Chondrocyte (in vitro differentiated cells): ENCODE results near the gene CEP72. TPM values are rescaled to one million over a fixed set of nuclear protein-coding genes. Genes with fewer than 3 reads are reported as not detected.
"Not testable (repeated sequence)": the region's sequence is repeated elsewhere in the genome, so short reads cannot be mapped to it uniquely, and the experiment has no call there.

Experiments used
- DNase-seq: peaks from one replicate; pipeline ENCODE4 v3.0.0; 2021; ENCODE audit warnings: mixed read lengths, low spot score
- H3K27ac Mint-ChIP-seq: one replicate; pipeline ENCODE4 v1.8.0; 2021; ENCODE audit warnings: mild to moderate bottlenecking, moderate library complexity, mixed read lengths; ENCODE audit not compliant: unreplicated experiment
- H3K27me3 Mint-ChIP-seq: 2 replicates; pipeline ENCODE4 v1.8.0; 2021; ENCODE audit warnings: low read depth, mixed read lengths
- H3K36me3 Mint-ChIP-seq: 2 replicates; pipeline ENCODE4 v1.8.0; 2021; ENCODE audit warnings: low read depth, mixed read lengths
- H3K4me1 Mint-ChIP-seq: 2 replicates; pipeline ENCODE4 v1.8.0; 2021; ENCODE audit warnings: low read depth, mild to moderate bottlenecking, mixed read lengths
- H3K4me3 Mint-ChIP-seq: one replicate; pipeline ENCODE4 v1.8.0; 2021; ENCODE audit warnings: mild to moderate bottlenecking, moderate library complexity, mixed read lengths; ENCODE audit not compliant: unreplicated experiment
- H3K9me3 Mint-ChIP-seq: 2 replicates; pipeline ENCODE4 v1.8.0; 2021; ENCODE audit warnings: low read depth, mixed read lengths
- total RNA-seq: library from RNA; stranded (reverse); gene quantifications from 3 replicates; pipeline ENCODE4 v1.2.1, GENCODE V29; 2021
- TF ChIP-seq, protein P1 (sequence below): fragments of 200-600 bp; sonication (generic); IDR thresholded peaks from 2 replicates; pipeline ENCODE4 v1.5.0; 2021; ENCODE audit warnings: antibody characterized with exemption, mild to moderate bottlenecking, moderate library complexity

The CEP72 gene
- total RNA-seq, 1 donor from 2014 or later = 3.3 TPM

- DNase-seq = no peak
- H3K27me3 Mint-ChIP-seq = no peaks in the 10 kb centered on the region
- TF ChIP-seq, protein P1, sequence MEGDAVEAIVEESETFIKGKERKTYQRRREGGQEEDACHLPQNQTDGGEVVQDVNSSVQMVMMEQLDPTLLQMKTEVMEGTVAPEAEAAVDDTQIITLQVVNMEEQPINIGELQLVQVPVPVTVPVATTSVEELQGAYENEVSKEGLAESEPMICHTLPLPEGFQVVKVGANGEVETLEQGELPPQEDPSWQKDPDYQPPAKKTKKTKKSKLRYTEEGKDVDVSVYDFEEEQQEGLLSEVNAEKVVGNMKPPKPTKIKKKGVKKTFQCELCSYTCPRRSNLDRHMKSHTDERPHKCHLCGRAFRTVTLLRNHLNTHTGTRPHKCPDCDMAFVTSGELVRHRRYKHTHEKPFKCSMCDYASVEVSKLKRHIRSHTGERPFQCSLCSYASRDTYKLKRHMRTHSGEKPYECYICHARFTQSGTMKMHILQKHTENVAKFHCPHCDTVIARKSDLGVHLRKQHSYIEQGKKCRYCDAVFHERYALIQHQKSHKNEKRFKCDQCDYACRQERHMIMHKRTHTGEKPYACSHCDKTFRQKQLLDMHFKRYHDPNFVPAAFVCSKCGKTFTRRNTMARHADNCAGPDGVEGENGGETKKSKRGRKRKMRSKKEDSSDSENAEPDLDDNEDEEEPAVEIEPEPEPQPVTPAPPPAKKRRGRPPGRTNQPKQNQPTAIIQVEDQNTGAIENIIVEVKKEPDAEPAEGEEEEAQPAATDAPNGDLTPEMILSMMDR = peak; percentile 49
- H3K4me3 Mint-ChIP-seq = no peak overlapping the region
- H3K36me3 Mint-ChIP-seq = peaks cover 5% of the 10 kb centered on the region
- no peaks in the 10 kb centered on the region for H3K9me3 Mint-ChIP-seq
- H3K27ac Mint-ChIP-seq = no peak overlapping the region
- no peaks in the 10 kb centered on the region for H3K4me1 Mint-ChIP-seq
Observed at GRCh38 chr5:626850-627249, 14.7 kb downstream of the CEP72 start.

DNA sequence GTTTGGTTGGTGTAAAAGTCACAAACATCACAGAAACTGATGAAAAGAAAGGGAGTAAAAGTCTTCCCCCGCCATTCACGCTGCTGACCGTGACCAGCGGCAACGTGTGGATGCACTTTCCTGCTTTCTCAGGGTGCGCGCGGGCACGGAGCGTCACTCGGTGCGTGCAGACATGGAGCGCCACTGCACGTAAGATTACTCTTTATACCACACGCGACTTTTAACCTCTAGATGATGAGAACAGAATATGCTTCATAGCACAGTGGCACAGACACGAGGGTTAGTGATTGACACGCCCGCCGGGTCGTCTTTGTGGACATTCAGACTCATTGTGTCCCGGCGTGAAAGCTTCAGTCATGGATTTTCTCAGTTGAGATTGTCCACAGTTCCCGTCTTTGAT lies 15.7 kb downstream of the CEP72 start:
- H3K27me3 Mint-ChIP-seq = no peaks in the 10 kb centered on the region
- H3K9me3 Mint-ChIP-seq = no peaks in the 10 kb centered on the region
- no peak overlapping the region for H3K27ac Mint-ChIP-seq
- DNase-seq = peak; percentile 64
- no peak overlapping the region for H3K4me3 Mint-ChIP-seq
- H3K4me1 Mint-ChIP-seq = no peaks in the 10 kb centered on the region
- TF ChIP-seq, protein P1 = no peak
- peaks cover 4% of the 10 kb centered on the region for H3K36me3 Mint-ChIP-seq

DNA sequence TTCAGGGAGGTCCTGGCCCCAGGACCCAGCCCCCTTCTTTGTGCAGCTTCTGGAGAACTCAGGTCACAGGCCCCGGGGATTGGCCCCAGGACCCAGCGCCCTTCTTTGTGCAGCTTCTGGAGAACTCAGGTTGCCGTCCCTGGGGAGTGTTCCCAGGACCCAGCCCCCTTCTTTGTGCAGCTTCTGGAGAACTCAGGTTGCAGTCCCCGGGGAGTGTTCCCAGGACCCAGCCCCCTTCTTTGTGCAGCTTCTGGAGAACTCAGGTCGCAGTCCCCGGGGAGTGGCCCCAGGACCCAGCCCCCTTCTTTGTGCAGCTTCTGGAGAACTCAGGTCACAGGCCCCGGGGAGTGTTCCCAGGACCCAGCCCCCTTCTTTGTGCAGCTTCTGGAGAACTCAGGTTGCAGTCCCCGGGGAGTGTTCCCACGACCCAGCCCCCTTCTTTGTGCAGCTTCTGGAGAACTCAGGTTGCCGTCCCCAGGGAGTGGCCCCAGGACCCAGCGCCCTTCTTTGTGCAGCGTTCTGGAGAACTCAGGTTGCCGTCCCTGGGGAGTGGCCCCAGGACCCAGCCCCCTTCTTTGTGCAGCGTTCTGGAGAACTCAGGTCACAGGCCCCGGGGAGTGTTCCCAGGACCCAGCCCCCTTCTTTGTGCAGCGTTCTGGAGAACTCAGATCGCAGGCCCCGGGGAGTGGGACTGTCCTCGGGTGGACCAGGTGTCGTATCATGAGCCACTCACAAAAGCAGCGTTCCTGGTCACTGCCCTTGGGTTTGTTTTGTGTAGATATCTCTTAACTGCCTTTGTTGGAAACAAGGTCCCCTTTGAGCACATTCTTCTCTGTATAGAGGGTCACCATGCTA lies 16.4 kb downstream of the CEP72 start:
- DNase-seq = peak; percentile 74
- not testable (repeated sequence) for H3K4me3 Mint-ChIP-seq, H3K9me3 Mint-ChIP-seq, H3K4me1 Mint-ChIP-seq, H3K36me3 Mint-ChIP-seq, H3K27me3 Mint-ChIP-seq, H3K27ac Mint-ChIP-seq

GRCh38 chr5:633501-633955 lies 21.4 kb downstream of the CEP72 start:
- Mint-ChIP-seq H3K36me3 (peaks cover 22% of the 10 kb centered on the region), H3K4me1 (no peaks in the 10 kb centered on the region), H3K27ac (no peak overlapping the region), H3K9me3 (no peaks in the 10 kb centered on the region), H3K27me3 (no peaks in the 10 kb centered on the region), H3K4me3 (no peak overlapping the region)
- TF ChIP-seq, protein P1 = no peak
- peak; percentile 87 for DNase-seq

GRCh38 chr5:634191-634590 lies 22.1 kb downstream of the CEP72 start:
- DNase-seq = peak; percentile 58
- TF ChIP-seq, protein P1 = no peak
- Mint-ChIP-seq H3K9me3 (no peaks in the 10 kb centered on the region), H3K4me3 (no peak overlapping the region), H3K27me3 (no peaks in the 10 kb centered on the region), H3K27ac (no peak overlapping the region), H3K36me3 (peaks cover 22% of the 10 kb centered on the region), H3K4me1 (no peaks in the 10 kb centered on the region)
